ENCODE results near the gene OPTN. TPM values are rescaled to one million over a fixed set of nuclear protein-coding genes. Genes with fewer than 3 reads are reported as not detected.

The OPTN gene
- total and polyA plus RNA-seq, 12 donors: 63.2 to 148 (median 92.5) TPM

DNA sequence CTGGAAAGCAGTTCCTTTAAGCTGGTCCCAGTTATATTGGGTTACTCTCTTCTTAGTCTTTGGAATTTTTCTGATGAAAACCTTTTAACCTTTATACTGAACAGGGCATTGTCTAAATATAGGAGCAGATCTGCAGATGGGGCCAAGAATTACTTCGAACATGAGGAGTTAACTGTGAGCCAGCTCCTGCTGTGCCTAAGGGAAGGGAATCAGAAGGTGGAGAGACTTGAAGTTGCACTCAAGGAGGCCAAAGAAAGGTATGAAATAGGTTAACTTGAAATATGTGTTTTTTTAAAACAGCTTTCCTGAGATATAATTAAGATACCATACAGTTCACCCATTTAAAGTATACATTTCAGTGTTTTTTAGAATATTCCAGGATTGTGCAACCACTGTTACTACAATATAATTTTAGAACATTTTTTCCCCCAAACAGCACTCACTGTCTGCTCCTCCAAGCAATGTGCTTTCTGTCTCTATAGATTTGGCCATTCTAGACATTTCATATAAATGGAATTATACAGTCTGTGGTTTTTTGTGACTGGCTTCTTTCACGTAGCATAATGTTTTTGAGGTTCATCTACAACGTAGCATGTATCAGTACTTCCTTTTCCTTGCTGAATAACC lies 18.9 kb downstream of the OPTN start:
- Histone ChIP-seq H3K27me3 (no peaks in the 10 kb centered on the region), H3K9me3 (replicated peaks in 1 of 3) (no peaks in the 10 kb centered on the region), H3K27ac (no peak overlapping the region), H3K36me3 (replicated peaks in 1 of 2) (peaks cover 4 to 52% of the 10 kb centered on the region in 2 donors), H3K4me1 (replicated peaks in 1 of 2) (peaks cover 12 to 15% of the 10 kb centered on the region in 2 donors), H3K4me3 (no peak overlapping the region)
- WGBS, 4 donors: 76 to 91% (median 80%) methylated on average over 3 of the region's 3 CpGs
- DNase-seq: no peak
- intact Hi-C loops (cut with DNase I): no loop called here
- TF ChIP-seq, protein P1, sequence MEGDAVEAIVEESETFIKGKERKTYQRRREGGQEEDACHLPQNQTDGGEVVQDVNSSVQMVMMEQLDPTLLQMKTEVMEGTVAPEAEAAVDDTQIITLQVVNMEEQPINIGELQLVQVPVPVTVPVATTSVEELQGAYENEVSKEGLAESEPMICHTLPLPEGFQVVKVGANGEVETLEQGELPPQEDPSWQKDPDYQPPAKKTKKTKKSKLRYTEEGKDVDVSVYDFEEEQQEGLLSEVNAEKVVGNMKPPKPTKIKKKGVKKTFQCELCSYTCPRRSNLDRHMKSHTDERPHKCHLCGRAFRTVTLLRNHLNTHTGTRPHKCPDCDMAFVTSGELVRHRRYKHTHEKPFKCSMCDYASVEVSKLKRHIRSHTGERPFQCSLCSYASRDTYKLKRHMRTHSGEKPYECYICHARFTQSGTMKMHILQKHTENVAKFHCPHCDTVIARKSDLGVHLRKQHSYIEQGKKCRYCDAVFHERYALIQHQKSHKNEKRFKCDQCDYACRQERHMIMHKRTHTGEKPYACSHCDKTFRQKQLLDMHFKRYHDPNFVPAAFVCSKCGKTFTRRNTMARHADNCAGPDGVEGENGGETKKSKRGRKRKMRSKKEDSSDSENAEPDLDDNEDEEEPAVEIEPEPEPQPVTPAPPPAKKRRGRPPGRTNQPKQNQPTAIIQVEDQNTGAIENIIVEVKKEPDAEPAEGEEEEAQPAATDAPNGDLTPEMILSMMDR (IDR thresholded peaks at IDR 0.05): no peak
- TF ChIP-seq POLR2A (IDR thresholded peaks at IDR 0.05): no peak

GRCh38 chr10:13120786-13121499 lies 21.0 kb downstream of the OPTN start:
- intact Hi-C loops (cut with DNase I): no loop called here
- no peak for TF ChIP-seq POLR2A (IDR thresholded peaks at IDR 0.05)
- TF ChIP-seq, protein P1 (IDR thresholded peaks at IDR 0.05): no peak
- Histone ChIP-seq H3K36me3 (replicated peaks in 1 of 2) (peaks cover 4 to 63% of the 10 kb centered on the region in 2 donors), H3K9me3 (replicated peaks in 1 of 3) (no peaks in the 10 kb centered on the region), H3K27me3 (no peaks in the 10 kb centered on the region), H3K4me1 (replicated peaks in 1 of 2) (peaks cover 6 to 9% of the 10 kb centered on the region in 2 donors), H3K27ac (no peak overlapping the region), H3K4me3 (no peak overlapping the region)
- DNase-seq: no peak
- WGBS, 4 donors: 80 to 84% (median 82%) methylated on average over 10 of the region's 10 CpGs

GRCh38 chr10:13121500-13121854 lies 21.5 kb downstream of the OPTN start:
- Histone ChIP-seq H3K4me3 (no peak overlapping the region), H3K4me1 (replicated peaks in 1 of 2) (peaks cover 3 to 4% of the 10 kb centered on the region in 2 donors), H3K27me3 (no peaks in the 10 kb centered on the region), H3K36me3 (replicated peaks in 1 of 2) (peaks cover 4 to 63% of the 10 kb centered on the region in 2 donors), H3K9me3 (replicated peaks in 1 of 3) (no peaks in the 10 kb centered on the region), H3K27ac (no peak overlapping the region)
- intact Hi-C loops (cut with DNase I): no loop called here
- 91 to 100% (median 93%) methylated on average over 1 of the region's 1 CpG for WGBS, 4 donors
- no peak for DNase-seq
- TF ChIP-seq POLR2A (IDR thresholded peaks at IDR 0.05): no peak
- TF ChIP-seq, protein P1 (IDR thresholded peaks at IDR 0.05): no peak

- peaks cover 0 to 87% of the 10 kb centered on the region in 2 donors for H3K36me3 ChIP-seq (replicated peaks in 1 of 2)
- DNase-seq: no peak
- no peaks in the 10 kb centered on the region for H3K4me1 ChIP-seq (replicated peaks in 1 of 2)
- H3K9me3 ChIP-seq (replicated peaks in 1 of 3): no peaks in the 10 kb centered on the region
- intact Hi-C loops (cut with DNase I): no loop called here
- no peak overlapping the region for H3K27ac ChIP-seq
- no peak for TF ChIP-seq POLR2A (IDR thresholded peaks at IDR 0.05)
- TF ChIP-seq, protein P1 (IDR thresholded peaks at IDR 0.05): no peak
- WGBS, 4 donors: 88 to 96% (median 91%) methylated on average over 8 of the region's 8 CpGs
- H3K27me3 ChIP-seq: no peaks in the 10 kb centered on the region
- no peak overlapping the region for H3K4me3 ChIP-seq
Observed at GRCh38 chr10:13136651-13137050, 36.7 kb downstream of the OPTN start.
